HEK293 (cell line): ENCODE results near the gene EEF1AKMT2.

ENCODE experiments used
- CTCF ChIA-PET: fragments of 350-600 bp; formaldehyde crosslinking; extraction: SDS; loops from one replicate; lab custom pipeline; 2021; ENCODE audit warnings: antibody characterized with exemption; lab: Yijun Ruan, JAX
- POLR2A ChIA-PET: fragments of 300-600 bp; formaldehyde crosslinking; extraction: SDS; loops from one replicate; lab custom pipeline; 2020; ENCODE audit warnings: antibody characterized with exemption, inconsistent platforms; lab: Yijun Ruan, JAX
- H3K27ac ChIP-seq: fragments of 200-500 bp; sonication (Bioruptor generic); 2 replicates; pipeline ENCODE4 v1.5.1; 2014; ENCODE audit warnings: low read depth, low read length, control low read depth, inconsistent platforms; ENCODE audit errors: extremely low read depth
- H3K36me3 ChIP-seq, 2 experiments: fragments of 200-500 bp in 1 of 2; sonication (Bioruptor generic) in 1 of 2; 1 replicate in 1 of 2; 2 replicates in 1 of 2; pipeline ENCODE4 v1.5.1; 2014 to 2017; ENCODE audit warnings: inconsistent platforms in 2 of 2, low read length in 2 of 2; ENCODE audit not compliant: control insufficient read depth in 2 of 2, insufficient read depth in 1 of 2
- H3K4me1 ChIP-seq: fragments of 200-500 bp; sonication (Bioruptor generic); 2 replicates; pipeline ENCODE4 v1.5.1; 2014; ENCODE audit warnings: mild to moderate bottlenecking, low read length, inconsistent platforms; ENCODE audit not compliant: control insufficient read depth, insufficient read depth
- H3K4me3 ChIP-seq: 2 replicates; pipeline ENCODE4 v1.5.1; 2011; ENCODE audit warnings: low read depth, mild to moderate bottlenecking, control low read depth, low read length, moderate library complexity
- H3K9me3 ChIP-seq: fragments of 200-500 bp; sonication (Bioruptor generic); 2 replicates; pipeline ENCODE4 v1.5.1; 2014; ENCODE audit warnings: low read depth, low read length, inconsistent platforms; ENCODE audit not compliant: control insufficient read depth, insufficient read depth
- EGR2 ChIP-seq: fragments of 450-650 bp; formaldehyde crosslinking; IDR thresholded peaks from 2 replicates; pipeline ENCODE4 v1.5.1; 2016; ENCODE audit warnings: low read depth, missing biosample characterization, missing genetic modification characterization
- IKZF3 ChIP-seq: fragments of 450-650 bp; IDR thresholded peaks from 2 replicates; pipeline ENCODE4 v1.5.0; 2018; ENCODE audit warnings: missing biosample characterization, mild to moderate bottlenecking, missing genetic modification characterization, moderate library complexity
- ZBTB17 ChIP-seq: fragments of 450-650 bp; formaldehyde crosslinking; IDR thresholded peaks from 2 replicates; pipeline ENCODE4 v1.5.1; 2016; ENCODE audit warnings: missing biosample characterization, missing genetic modification characterization
- ZBTB21 ChIP-seq: fragments of 450-650 bp; formaldehyde crosslinking; IDR thresholded peaks from 2 replicates; pipeline ENCODE4 v1.5.1; 2017; ENCODE audit warnings: missing biosample characterization, missing genetic modification characterization
- ZEB2 ChIP-seq: fragments of 450-650 bp; formaldehyde crosslinking; IDR thresholded peaks from 2 replicates; pipeline ENCODE4 v1.5.1; 2016; ENCODE audit warnings: missing biosample characterization, missing genetic modification characterization
- ZNF221 ChIP-seq: fragments of 450-650 bp; formaldehyde crosslinking; IDR thresholded peaks from 2 replicates; pipeline ENCODE4 v1.5.1; 2017; ENCODE audit warnings: missing biosample characterization, missing genetic modification characterization, borderline replicate concordance
- ZNF324 ChIP-seq: fragments of 450-650 bp; formaldehyde crosslinking; IDR thresholded peaks from 2 replicates; pipeline ENCODE4 v1.5.1; 2016; ENCODE audit warnings: missing biosample characterization, missing genetic modification characterization
- ZNF335 ChIP-seq: fragments of 450-650 bp; formaldehyde crosslinking; conservative IDR thresholded peaks from 2 replicates; pipeline ENCODE4 v1.5.1; 2016; ENCODE audit warnings: missing biosample characterization, missing genetic modification characterization
- ZNF48 ChIP-seq: fragments of 450-650 bp; formaldehyde crosslinking; IDR thresholded peaks from 2 replicates; pipeline ENCODE4 v1.5.1; 2016; ENCODE audit warnings: missing biosample characterization, missing genetic modification characterization
- ZNF521 ChIP-seq: fragments of 450-650 bp; formaldehyde crosslinking; IDR thresholded peaks from 2 replicates; pipeline ENCODE4 v1.5.1; 2017; ENCODE audit warnings: missing biosample characterization, mild to moderate bottlenecking, missing genetic modification characterization
- ZNF600 ChIP-seq: fragments of 450-650 bp; formaldehyde crosslinking; IDR thresholded peaks from 2 replicates; pipeline ENCODE4 v1.5.1; 2016; ENCODE audit warnings: missing biosample characterization, missing genetic modification characterization
- ZNF768 ChIP-seq: fragments of 450-650 bp; formaldehyde crosslinking; IDR thresholded peaks from 2 replicates; pipeline ENCODE4 v1.5.1; 2018; ENCODE audit warnings: missing biosample characterization, mild to moderate bottlenecking, missing genetic modification characterization
- ZNF785 ChIP-seq: fragments of 450-650 bp; formaldehyde crosslinking; IDR thresholded peaks from 2 replicates; pipeline ENCODE4 v1.5.1; 2016; ENCODE audit warnings: missing biosample characterization, missing genetic modification characterization
- ZNF843 ChIP-seq: fragments of 450-650 bp; formaldehyde crosslinking; IDR thresholded peaks from 2 replicates; pipeline ENCODE4 v1.5.1; 2016; ENCODE audit warnings: missing biosample characterization, missing genetic modification characterization
- TF ChIP-seq, protein P1 (sequence below): fragments of 450-650 bp; formaldehyde crosslinking; IDR thresholded peaks from 2 replicates; pipeline ENCODE4 v1.5.1; 2017; ENCODE audit warnings: missing biosample characterization, missing genetic modification characterization
- TF ChIP-seq, protein P2 (sequence below): fragments of 450-650 bp; formaldehyde crosslinking; IDR thresholded peaks from 2 replicates; pipeline ENCODE4 v1.5.1; 2016; ENCODE audit warnings: missing biosample characterization, missing genetic modification characterization
- TF ChIP-seq, protein P3 (sequence below): fragments of 450-650 bp; formaldehyde crosslinking; IDR thresholded peaks from 2 replicates; pipeline ENCODE4 v1.5.1; 2016; ENCODE audit warnings: missing biosample characterization, missing genetic modification characterization
- TF ChIP-seq, protein P4 (sequence below): fragments of 450-650 bp; formaldehyde crosslinking; IDR thresholded peaks from 2 replicates; pipeline ENCODE4 v1.5.1; 2016; ENCODE audit warnings: missing biosample characterization, missing genetic modification characterization
- TF ChIP-seq, protein P5 (sequence below): fragments of 450-650 bp; formaldehyde crosslinking; IDR thresholded peaks from 2 replicates; pipeline ENCODE4 v1.5.1; 2017; ENCODE audit warnings: missing biosample characterization, missing genetic modification characterization
- TF ChIP-seq, protein P6 (sequence below): fragments of 450-650 bp; formaldehyde crosslinking; IDR thresholded peaks from 2 replicates; pipeline ENCODE4 v1.5.1; 2017; ENCODE audit warnings: missing biosample characterization, missing genetic modification characterization
- TF ChIP-seq, protein P7 (sequence below): fragments of 450-650 bp; formaldehyde crosslinking; IDR thresholded peaks from 2 replicates; pipeline ENCODE4 v1.5.1; 2016; ENCODE audit warnings: missing biosample characterization, missing genetic modification characterization

The EEF1AKMT2 gene

DNA sequence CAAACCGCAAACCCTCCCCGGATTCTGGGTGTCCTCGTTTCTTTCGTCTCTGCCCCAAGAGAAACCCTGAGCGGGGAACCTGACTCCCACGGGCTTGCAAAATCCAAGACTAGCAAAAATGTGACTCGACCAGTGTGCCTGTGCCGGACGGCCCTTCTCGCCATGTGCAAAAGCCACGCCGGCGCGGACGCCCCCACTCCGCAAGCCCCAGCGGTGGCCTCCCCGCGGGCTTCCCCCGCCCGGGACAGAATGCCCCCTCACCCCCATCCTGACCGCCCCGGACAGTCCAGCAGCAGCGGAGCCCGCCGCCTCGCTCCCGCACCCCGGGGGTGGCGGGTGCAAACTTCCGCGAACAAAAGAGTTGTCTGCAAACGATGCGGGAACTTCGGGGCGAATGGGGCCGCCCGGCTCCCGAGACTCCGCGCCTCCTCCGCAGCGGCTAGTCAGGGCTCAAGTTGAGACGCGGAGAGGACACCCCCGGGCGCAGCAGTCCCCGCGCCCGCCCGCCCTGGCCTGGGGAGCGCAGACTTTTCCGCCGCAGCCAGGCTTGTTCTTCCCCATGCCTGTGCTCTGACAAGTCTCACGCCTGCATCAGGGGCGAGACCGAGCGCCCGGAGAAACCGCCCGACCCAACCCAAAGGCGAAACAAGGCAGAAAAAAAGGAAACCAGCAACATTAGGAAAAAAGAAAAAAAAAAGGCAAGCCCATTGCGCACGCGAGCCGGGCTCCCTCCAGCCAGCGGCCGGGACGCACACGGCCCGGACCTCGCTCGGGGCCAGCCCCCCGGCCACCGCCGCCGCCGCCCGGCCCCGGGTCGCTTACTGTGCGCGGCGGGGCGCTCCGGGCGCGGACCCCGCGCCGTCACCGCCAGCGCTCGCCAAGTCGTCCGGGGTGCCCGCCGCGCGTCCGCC is 48.2 kb downstream of the EEF1AKMT2 start (continued):
- TF ChIP-seq, protein P1, sequence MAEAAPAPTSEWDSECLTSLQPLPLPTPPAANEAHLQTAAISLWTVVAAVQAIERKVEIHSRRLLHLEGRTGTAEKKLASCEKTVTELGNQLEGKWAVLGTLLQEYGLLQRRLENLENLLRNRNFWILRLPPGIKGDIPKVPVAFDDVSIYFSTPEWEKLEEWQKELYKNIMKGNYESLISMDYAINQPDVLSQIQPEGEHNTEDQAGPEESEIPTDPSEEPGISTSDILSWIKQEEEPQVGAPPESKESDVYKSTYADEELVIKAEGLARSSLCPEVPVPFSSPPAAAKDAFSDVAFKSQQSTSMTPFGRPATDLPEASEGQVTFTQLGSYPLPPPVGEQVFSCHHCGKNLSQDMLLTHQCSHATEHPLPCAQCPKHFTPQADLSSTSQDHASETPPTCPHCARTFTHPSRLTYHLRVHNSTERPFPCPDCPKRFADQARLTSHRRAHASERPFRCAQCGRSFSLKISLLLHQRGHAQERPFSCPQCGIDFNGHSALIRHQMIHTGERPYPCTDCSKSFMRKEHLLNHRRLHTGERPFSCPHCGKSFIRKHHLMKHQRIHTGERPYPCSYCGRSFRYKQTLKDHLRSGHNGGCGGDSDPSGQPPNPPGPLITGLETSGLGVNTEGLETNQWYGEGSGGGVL (tag by site-specific recombination), result no peak
- TF ChIP-seq ZBTB17 (tag by site-specific recombination) (peak; percentile 64), ZNF48 (tag by site-specific recombination) (no peak), ZNF335 (peak; percentile 95), EGR2 (0 out of 2 replicates have a peak, but pooled peaks have one; percentile 11)
- TF ChIP-seq, protein P2, sequence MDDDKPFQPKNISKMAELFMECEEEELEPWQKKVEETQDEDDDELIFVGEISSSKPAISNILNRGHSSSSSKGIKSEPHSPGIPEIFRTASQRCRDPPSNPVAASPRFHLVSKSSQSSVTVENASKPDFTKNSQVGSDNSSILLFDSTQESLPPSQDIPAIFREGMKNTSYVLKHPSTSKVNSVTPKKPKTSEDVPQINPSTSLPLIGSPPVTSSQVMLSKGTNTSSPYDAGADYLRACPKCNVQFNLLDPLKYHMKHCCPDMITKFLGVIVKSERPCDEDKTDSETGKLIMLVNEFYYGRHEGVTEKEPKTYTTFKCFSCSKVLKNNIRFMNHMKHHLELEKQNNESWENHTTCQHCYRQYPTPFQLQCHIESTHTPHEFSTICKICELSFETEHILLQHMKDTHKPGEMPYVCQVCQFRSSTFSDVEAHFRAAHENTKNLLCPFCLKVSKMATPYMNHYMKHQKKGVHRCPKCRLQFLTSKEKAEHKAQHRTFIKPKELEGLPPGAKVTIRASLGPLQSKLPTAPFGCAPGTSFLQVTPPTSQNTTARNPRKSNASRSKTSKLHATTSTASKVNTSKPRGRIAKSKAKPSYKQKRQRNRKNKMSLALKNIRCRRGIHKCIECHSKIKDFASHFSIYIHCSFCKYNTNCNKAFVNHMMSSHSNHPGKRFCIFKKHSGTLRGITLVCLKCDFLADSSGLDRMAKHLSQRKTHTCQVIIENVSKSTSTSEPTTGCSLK (tag by site-specific recombination), result no peak
- TF ChIP-seq, protein P3, sequence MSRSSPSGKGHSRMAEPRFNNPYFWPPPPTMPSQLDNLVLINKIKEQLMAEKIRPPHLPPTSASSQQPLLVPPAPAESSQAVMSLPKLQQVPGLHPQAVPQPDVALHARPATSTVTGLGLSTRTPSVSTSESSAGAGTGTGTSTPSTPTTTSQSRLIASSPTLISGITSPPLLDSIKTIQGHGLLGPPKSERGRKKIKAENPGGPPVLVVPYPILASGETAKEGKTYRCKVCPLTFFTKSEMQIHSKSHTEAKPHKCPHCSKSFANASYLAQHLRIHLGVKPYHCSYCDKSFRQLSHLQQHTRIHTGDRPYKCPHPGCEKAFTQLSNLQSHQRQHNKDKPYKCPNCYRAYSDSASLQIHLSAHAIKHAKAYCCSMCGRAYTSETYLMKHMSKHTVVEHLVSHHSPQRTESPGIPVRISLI, result peak; percentile 69; the same call in 1 of the 2 replicates
- TF ChIP-seq, protein P4, sequence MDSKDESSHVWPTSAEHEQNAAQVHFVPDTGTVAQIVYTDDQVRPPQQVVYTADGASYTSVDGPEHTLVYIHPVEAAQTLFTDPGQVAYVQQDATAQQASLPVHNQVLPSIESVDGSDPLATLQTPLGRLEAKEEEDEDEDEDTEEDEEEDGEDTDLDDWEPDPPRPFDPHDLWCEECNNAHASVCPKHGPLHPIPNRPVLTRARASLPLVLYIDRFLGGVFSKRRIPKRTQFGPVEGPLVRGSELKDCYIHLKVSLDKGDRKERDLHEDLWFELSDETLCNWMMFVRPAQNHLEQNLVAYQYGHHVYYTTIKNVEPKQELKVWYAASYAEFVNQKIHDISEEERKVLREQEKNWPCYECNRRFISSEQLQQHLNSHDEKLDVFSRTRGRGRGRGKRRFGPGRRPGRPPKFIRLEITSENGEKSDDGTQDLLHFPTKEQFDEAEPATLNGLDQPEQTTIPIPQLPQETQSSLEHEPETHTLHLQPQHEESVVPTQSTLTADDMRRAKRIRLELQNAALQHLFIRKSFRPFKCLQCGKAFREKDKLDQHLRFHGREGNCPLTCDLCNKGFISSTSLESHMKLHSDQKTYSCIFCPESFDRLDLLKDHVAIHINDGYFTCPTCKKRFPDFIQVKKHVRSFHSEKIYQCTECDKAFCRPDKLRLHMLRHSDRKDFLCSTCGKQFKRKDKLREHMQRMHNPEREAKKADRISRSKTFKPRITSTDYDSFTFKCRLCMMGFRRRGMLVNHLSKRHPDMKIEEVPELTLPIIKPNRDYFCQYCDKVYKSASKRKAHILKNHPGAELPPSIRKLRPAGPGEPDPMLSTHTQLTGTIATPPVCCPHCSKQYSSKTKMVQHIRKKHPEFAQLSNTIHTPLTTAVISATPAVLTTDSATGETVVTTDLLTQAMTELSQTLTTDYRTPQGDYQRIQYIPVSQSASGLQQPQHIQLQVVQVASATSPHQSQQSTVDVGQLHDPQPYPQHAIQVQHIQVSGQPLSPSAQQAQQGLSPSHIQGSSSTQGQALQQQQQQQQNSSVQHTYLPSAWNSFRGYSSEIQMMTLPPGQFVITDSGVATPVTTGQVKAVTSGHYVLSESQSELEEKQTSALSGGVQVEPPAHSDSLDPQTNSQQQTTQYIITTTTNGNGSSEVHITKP (tag by site-specific recombination), result peak; percentile 85

DNA sequence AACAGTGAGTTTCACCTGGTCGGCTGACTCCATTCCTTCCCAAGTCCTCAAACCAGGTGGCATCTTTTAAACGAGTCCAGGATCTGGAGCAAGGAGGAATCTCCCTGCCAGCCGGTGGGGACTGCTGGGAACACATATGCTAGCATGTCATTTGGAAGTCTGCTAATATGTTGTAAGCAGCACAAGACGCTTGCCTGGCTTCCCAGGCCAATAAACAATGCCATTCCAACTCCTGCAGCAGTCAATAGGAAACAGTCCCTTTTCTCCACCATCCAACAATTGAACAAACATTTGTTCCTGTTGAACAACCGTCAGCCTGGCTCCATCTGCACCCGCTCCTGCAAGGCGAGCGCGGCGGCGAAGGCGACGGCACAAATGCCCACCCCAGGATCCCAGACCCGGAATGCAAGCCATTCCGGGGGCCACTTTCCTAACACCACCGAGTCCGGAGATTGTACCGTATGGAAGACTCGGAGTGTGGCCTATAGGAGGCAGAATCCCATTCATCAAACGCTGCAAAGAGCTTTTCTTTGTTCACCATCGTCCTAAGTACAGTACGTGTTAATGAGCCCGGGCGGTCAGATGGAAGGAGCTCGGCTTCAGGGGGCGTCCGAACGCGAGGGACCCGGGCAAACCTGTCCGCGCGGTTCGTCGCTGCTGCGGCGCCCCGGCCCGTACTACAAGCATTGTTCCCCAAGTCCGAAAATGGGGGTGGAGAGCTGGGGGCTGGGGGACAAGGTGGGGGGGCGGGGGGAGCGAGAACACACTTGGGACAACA is 49.1 kb downstream of the EEF1AKMT2 start:
- Histone ChIP-seq H3K27ac (no peak overlapping the region), H3K4me1 (peaks cover 31% of the 10 kb centered on the region), H3K9me3 (no peaks in the 10 kb centered on the region), H3K36me3 (peaks cover 0 to 5% of the 10 kb centered on the region in 2 experiments; a peak in 1 of 3 replicates), H3K4me3 (peak overlapping the region; percentile 46; the same call in 1 of the 2 replicates)
- CTCF ChIA-PET, result interaction anchor here (0.6 to 2.2 kb wide), 14 partner anchors 12 to 212 kb away, joined by 3 to 10 read pairs (median 5); no protein-coding TSS in a partner anchor
- POLR2A ChIA-PET, result no interaction called here
- TF ChIP-seq ZNF221 (tag by site-specific recombination) (no peak), ZNF600 (tag by site-specific recombination) (peak; percentile 95), ZNF324 (tag by site-specific recombination) (no peak), ZNF785 (tag by site-specific recombination) (no peak), ZBTB21 (no peak), ZNF768 (tag by site-specific recombination) (no peak), ZNF843 (no peak), IKZF3 (tag by site-specific recombination) (peak; percentile 67), ZNF521 (tag by site-specific recombination) (no peak), ZEB2 (tag by site-specific recombination) (no peak)
- TF ChIP-seq, protein P5, sequence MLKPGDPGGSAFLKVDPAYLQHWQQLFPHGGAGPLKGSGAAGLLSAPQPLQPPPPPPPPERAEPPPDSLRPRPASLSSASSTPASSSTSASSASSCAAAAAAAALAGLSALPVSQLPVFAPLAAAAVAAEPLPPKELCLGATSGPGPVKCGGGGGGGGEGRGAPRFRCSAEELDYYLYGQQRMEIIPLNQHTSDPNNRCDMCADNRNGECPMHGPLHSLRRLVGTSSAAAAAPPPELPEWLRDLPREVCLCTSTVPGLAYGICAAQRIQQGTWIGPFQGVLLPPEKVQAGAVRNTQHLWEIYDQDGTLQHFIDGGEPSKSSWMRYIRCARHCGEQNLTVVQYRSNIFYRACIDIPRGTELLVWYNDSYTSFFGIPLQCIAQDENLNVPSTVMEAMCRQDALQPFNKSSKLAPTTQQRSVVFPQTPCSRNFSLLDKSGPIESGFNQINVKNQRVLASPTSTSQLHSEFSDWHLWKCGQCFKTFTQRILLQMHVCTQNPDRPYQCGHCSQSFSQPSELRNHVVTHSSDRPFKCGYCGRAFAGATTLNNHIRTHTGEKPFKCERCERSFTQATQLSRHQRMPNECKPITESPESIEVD (tag by site-specific recombination), result no peak
- TF ChIP-seq, protein P6, sequence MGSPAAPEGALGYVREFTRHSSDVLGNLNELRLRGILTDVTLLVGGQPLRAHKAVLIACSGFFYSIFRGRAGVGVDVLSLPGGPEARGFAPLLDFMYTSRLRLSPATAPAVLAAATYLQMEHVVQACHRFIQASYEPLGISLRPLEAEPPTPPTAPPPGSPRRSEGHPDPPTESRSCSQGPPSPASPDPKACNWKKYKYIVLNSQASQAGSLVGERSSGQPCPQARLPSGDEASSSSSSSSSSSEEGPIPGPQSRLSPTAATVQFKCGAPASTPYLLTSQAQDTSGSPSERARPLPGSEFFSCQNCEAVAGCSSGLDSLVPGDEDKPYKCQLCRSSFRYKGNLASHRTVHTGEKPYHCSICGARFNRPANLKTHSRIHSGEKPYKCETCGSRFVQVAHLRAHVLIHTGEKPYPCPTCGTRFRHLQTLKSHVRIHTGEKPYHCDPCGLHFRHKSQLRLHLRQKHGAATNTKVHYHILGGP (tag by site-specific recombination), result no peak
- TF ChIP-seq, protein P7, sequence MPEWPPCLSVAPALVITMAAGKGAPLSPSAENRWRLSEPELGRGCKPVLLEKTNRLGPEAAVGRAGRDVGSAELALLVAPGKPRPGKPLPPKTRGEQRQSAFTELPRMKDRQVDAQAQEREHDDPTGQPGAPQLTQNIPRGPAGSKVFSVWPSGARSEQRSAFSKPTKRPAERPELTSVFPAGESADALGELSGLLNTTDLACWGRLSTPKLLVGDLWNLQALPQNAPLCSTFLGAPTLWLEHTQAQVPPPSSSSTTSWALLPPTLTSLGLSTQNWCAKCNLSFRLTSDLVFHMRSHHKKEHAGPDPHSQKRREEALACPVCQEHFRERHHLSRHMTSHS (tag by site-specific recombination), result no peak
